SK-N-MC (cell line): ENCODE measurements around the gene CLCN6.
A peak's percentile ranks its signal among the peaks of the same experiment; 100 is the strongest.
"Not testable (repeated sequence)": the region's sequence is repeated elsewhere in the genome, so short reads cannot be mapped to it uniquely, and the experiment has no call there.

ENCODE experiments used
- DNase-seq: peaks from one replicate; pipeline ENCODE4 v3.0.0-alpha.2; 2011; ENCODE audit warnings: low read depth, low spot score
- H3K27ac ChIP-seq: fragments of 200-600 bp; sonication (generic); 2 replicates; pipeline ENCODE4 v1.5.1; 2016; ENCODE audit warnings: mixed run types
- H3K36me3 ChIP-seq: fragments of 200-600 bp; sonication (generic); 2 replicates; pipeline ENCODE4 v1.6.1; 2017; ENCODE audit warnings: antibody characterized with exemption, low read length, mixed read lengths; ENCODE audit not compliant: insufficient read depth
- H3K4me3 ChIP-seq: fragments of 200-600 bp; sonication (generic); 2 replicates; pipeline ENCODE4 v1.5.1; 2016
- H3K9ac ChIP-seq: fragments of 200-600 bp; sonication (generic); 2 replicates; pipeline ENCODE4 v1.8.0; 2017; ENCODE audit warnings: mixed run types, mixed read lengths; ENCODE audit not compliant: insufficient read length
- H3K9me3 ChIP-seq: fragments of 200-600 bp; sonication (generic); 2 replicates; pipeline ENCODE4 v1.6.1; 2017; ENCODE audit warnings: low read depth, mild to moderate bottlenecking, antibody characterized with exemption, low read length, moderate library complexity, mixed read lengths
- EZH2 ChIP-seq: fragments of 200-600 bp; sonication (generic); IDR thresholded peaks from one replicate; pipeline ENCODE4 v1.6.1; 2017; ENCODE audit warnings: antibody characterized with exemption
- FOXP2 ChIP-seq: optimal IDR thresholded peaks from 2 replicates; pipeline ENCODE3; 2011; ENCODE audit warnings: mild to moderate bottlenecking, moderate library complexity; ENCODE audit not compliant: insufficient read depth; ENCODE audit errors: extremely low read length, control extremely low read depth
- POLR2AphosphoS5 ChIP-seq: IDR thresholded peaks from 2 replicates; pipeline ENCODE4 v1.6.1; 2012; ENCODE audit warnings: mild to moderate bottlenecking, low read depth, low read length, borderline replicate concordance

The CLCN6 gene

GRCh38 chr1:11797525-11798216 is 8.3 kb upstream of the CLCN6 start:
- no peak overlapping the region for H3K9ac ChIP-seq
- H3K36me3 ChIP-seq: no peaks in the 10 kb centered on the region
- no peak overlapping the region for H3K27ac ChIP-seq
- H3K4me3 ChIP-seq: no peak overlapping the region
- H3K9me3 ChIP-seq: no peaks in the 10 kb centered on the region
- no peak for DNase-seq
- no peak for TF ChIP-seq POLR2AphosphoS5
- no peak for TF ChIP-seq FOXP2

DNA sequence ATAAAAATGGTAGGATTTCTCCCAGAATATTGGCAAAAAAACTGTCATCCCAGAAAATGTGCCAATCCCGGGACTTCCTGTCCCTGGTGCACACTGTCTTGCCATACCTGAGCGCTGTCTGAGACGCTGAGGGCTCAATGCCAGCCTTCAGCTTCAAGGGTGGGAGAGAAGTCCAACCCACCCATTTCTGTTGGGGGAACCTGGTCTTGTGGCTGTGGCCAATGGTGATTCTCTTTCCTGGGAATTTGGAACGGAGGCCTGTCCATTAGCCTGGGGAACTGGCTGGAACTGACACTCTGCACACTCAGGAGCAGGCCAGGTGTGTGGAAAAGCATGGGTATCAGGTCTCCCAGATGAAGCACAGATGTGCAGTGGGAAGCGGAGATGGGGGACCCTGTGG is 6.9 kb upstream of the CLCN6 start:
- no peak overlapping the region for H3K9ac ChIP-seq
- TF ChIP-seq EZH2: no peak
- TF ChIP-seq POLR2AphosphoS5: no peak
- TF ChIP-seq FOXP2: no peak
- H3K4me3 ChIP-seq: no peak overlapping the region
- no peak for DNase-seq
- no peak overlapping the region for H3K27ac ChIP-seq
- H3K36me3 ChIP-seq: no peaks in the 10 kb centered on the region
- H3K9me3 ChIP-seq: no peaks in the 10 kb centered on the region

DNA sequence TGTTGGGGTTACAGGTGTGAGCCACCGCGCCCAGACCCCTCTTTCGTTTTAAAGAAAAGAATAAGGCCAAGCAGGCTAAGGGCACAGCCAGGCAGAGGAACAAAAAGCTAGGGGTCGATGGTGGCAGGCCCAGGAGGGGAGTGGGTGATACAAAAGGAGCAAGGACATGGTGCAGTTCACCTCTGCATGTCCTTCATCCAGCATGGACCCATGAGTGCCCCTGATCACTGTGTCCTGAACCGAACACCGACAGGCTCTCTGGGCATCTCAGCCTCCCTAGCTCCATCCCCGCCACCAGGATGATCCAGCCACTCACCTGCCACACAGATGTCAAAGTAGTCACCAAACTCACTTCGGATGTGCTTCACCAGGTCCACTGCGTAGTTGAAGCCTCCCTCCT is 6.1 kb upstream of the CLCN6 start:
- no peak overlapping the region for H3K27ac ChIP-seq
- H3K9me3 ChIP-seq: no peaks in the 10 kb centered on the region
- TF ChIP-seq EZH2 (no peak), FOXP2 (no peak), POLR2AphosphoS5 (no peak)
- H3K4me3 ChIP-seq: no peak overlapping the region
- no peak overlapping the region for H3K9ac ChIP-seq
- DNase-seq: no peak
- no peaks in the 10 kb centered on the region for H3K36me3 ChIP-seq

DNA sequence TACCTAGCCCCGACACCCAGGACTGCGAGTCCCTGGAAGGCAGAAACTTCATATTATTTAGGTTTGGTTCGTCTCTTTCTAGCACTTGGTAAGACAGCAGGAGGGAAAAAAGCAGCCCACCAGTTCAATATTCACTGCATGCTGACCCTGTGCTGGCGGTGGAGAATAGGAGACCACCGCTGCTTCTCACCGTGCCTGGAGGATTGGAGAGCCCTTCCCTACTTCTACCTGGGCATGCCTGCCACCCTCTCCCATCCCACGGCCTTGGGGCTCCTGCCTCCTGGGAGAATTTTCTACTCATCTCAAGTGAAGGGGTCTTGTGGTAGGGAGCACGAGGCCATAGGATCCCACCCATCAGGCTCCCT is 5.6 kb upstream of the CLCN6 start:
- Histone ChIP-seq H3K36me3 (no peaks in the 10 kb centered on the region), H3K9me3 (no peaks in the 10 kb centered on the region), H3K9ac (no peak overlapping the region), H3K27ac (no peak overlapping the region), H3K4me3 (no peak overlapping the region)
- DNase-seq: no peak
- TF ChIP-seq EZH2: no peak
- TF ChIP-seq FOXP2: no peak
- TF ChIP-seq POLR2AphosphoS5: no peak

DNA sequence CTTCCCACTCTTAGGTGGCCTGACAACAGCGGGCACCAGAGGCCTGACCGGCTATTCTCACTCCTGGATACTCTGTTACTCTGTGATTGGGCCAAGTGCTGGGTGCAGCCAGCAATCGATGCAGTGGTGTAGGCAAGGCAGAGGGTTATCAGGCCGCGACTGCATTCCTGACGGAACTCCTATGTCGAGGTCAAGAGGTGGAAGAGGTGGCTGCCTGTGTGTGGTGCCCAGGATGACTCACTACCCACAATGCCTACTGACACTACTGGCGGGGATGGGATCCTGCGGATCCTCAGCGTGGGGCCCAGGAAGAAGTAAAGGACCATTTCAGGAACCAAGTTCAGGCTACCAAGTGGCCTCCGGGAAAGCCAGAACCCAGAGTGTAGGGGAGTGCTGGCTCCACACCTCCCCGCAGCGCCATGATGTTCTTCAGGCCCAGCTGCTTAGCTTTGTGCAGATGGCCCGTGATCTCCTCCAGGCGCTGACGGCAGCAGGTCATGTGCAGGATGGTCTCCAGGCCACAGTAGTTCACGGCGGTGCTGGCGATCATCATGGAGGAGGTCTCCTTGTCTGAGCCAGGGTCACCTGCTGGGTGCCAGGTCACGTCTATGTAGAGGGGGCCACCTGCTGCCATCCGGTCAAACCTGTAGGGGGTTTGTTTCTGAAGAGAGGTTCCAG is 5.1 kb upstream of the CLCN6 start:
- Histone ChIP-seq H3K9me3 (no peaks in the 10 kb centered on the region), H3K27ac (no peak overlapping the region), H3K36me3 (no peaks in the 10 kb centered on the region), H3K9ac (no peak overlapping the region), H3K4me3 (no peak overlapping the region)
- TF ChIP-seq EZH2: no peak
- no peak for TF ChIP-seq POLR2AphosphoS5
- no peak for TF ChIP-seq FOXP2
- no peak for DNase-seq

DNA sequence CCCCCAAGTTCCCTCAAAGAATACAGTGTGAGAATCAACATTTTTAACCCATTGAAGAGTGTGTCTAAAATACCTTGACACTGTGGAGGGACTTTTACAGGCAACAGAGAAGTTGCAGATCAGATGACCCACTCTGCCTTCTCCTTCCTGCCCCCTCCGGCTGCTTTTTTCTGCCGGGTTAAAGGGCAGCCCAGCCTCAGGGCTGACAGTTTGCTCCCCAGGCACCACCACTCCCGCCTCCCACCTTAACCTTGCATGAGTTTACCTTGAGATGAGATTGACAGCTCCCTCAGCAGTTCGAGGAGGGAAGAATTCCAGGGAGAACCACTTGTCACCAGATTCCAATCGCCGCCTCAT is 3.4 kb upstream of the CLCN6 start:
- peak overlapping the region; percentile 5 for H3K9ac ChIP-seq
- H3K9me3 ChIP-seq: no peaks in the 10 kb centered on the region
- no peak for DNase-seq
- H3K4me3 ChIP-seq: no peak overlapping the region
- H3K36me3 ChIP-seq: peaks cover 6% of the 10 kb centered on the region; the same call in 1 of the 2 replicates
- no peak overlapping the region for H3K27ac ChIP-seq
- no peak for TF ChIP-seq FOXP2
- no peak for TF ChIP-seq POLR2AphosphoS5
- no peak for TF ChIP-seq EZH2

DNA sequence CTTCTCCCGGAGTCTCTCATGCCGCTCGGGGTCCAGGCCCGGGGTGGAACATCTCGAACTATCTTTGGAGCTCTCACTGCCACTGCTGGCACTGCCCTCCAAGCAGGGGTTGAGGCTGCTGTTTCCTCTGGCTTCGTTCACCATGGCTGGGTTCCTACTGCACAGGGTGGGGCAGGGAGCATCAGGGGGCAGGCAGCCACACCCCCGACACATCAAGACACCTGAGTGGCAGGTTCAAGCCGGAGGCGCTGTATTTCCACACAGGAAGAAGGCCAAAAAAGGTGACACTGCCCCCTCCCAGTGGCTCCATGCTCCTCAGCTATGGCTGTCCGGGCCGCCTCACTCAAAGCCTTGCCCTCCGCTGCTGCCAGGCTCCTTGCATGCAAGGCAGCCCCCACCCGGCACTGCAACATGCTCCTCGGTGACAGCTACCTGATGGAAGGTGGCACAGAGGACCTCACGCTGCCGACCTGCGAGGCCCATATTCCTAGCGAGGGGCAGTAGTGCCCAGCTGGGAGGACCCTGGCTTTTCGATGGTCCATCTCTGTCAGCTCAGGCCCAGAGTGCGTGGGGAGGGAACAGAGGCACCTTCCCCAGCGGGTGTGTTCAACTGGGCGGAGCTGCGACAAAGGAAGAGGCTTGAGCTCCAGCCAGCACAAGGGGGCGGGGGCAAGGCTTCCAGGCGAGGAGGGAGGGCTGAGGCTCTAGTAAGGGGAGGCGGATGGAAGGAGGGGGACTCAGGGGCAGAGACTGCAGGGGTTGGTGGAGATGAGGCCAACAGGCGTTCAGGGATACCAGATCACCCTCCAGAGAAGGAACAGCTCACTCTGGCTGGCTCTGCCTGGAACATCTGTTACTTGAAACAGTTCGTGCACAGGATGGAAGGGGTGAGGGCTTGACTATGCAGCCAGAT is 2.8 kb upstream of the CLCN6 start:
- TF ChIP-seq EZH2: no peak
- no peak; the same call in 1 of the 2 replicates for TF ChIP-seq POLR2AphosphoS5
- TF ChIP-seq FOXP2: no peak
- H3K4me3 ChIP-seq: peak overlapping the region; percentile 56
- peaks cover 12% of the 10 kb centered on the region for H3K36me3 ChIP-seq
- DNase-seq: peak; percentile 10
- no peaks in the 10 kb centered on the region for H3K9me3 ChIP-seq
- H3K27ac ChIP-seq: no peak overlapping the region
- H3K9ac ChIP-seq: peak overlapping the region; percentile 29

DNA sequence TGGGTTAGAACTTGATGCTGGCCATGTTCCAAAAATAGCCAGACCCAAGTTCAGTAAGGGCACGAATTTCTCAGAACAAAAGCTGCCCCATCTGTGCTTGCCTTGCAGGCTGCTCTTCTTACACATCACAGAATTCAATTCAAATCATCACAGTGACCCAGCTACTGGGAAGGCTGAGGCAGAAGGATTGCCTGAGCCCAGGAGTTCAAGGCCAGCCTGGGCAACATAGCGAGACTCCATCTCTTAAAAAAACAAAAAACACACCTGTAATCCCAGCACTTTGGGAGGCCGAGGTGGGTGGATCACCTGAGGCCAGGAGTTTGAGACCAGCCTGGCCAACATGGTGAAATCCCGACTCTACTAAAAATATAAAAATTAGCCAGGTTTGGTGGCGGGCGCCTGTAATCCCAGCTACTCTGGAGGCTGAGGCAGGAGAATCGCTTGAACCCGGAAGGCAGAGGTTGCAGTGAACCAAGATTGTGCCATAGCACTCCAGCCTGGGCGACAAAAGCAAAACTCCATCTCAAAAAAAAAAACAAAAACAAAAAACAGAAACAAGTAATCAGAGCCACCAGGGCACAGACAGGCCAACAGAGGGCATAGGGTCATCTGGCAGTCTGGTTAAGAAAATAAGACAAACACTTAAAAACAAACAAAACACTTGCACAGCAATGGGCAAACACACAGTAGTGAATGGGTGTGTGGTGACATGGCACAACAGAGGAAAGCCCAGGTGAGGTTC is 1.9 kb upstream of the CLCN6 start:
- H3K36me3 ChIP-seq: peaks cover 21% of the 10 kb centered on the region
- peak overlapping the region; percentile 29 for H3K9ac ChIP-seq
- not testable (repeated sequence) for H3K27ac ChIP-seq, H3K9me3 ChIP-seq, DNase-seq
- H3K4me3 ChIP-seq: peak overlapping the region; percentile 90
